Measurements from ENCODE around the gene AMIGO3. TPM values are rescaled to one million over a fixed set of nuclear protein-coding genes. Genes with fewer than 3 reads are reported as not detected.

AMIGO3 gene
- total and polyA plus RNA-seq, 10 of the 15 experiments (the other 5 are each of a cell fraction or from before 2014, with no cell fraction given), result 0.07 to 1.3 (median 0.44) TPM; not detected in 3

DNA sequence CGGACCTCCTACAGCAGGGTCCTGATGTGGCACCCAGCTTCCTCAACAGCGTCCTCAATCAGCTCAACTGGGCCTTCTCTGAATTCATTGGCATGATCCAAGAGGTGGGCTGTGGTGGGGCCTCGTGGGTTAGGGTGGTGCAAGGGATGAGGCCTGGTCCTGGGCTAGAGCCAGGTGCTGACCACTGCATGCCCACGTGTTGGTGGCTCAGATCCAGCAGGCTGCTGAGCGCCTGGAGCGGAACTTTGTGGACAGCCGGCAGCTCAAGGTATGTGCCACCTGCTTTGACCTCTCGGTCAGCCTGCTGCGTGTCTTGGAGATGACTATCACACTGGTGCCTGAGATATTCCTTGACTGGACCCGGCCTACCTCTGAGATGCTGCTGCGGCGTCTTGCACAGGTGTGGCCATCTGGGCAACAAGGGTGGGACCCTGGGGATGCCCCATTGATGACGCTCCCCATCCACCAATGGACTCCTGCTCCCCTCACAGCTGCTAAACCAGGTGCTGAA is 3.8 kb downstream of the AMIGO3 start (continued):
- TF ChIP-seq NR2F1 (conservative IDR thresholded peaks at IDR 0.05), result no peak
- no peak for TF ChIP-seq MTA3 (IDR thresholded peaks at IDR 0.05; ENCODE audit: borderline replicate concordance, low read length)
- no peak for TF ChIP-seq SREBF2 (IDR thresholded peaks at IDR 0.05; ENCODE audit: low read length)
- no peak for TF ChIP-seq NBN (IDR thresholded peaks at IDR 0.05)

DNA sequence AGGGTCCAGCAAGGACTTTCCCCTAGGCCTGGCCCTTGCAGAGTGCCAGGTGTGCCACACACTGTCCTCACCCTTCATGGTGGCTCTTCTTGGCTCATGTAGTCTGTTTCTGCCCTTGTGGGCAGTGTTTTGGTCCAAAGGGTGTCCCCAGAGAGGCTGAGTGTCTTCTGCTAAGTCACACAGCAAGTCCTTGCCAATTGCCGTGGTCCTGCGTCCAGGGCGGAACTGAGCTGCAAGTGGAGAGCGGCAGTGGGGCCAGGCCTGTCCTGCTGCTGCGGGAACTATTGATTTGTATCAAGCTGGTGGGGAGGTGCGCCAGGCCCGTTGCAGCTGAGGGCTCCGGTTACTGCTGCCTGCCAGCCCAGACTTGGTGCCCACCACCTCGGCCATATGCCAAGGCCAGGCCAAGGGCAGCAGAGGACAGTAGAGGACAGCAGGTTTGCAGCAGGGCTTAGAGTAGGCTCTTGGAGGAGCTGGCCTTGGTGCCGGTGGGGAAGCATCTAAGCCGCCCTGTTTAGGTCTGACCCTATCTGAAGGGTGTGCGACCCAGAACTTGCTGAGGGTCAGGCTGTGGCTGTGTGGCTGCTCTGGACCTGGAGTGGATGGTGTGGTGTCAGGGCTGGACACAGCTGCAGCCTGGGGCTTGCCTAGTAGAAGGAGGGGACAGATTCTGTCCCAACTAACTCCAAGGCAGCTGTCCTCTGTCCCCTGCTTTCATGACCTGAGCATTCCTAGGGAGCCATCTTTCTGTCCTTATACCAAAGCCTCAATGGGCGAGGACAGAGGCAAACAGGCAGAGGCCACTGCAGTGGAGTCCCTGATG is 4.5 kb downstream of the AMIGO3 start:
- CTCF ChIA-PET, result no interaction called here
- SMC1A ChIA-PET (ENCODE audit: uncharacterized antibody, unreplicated experiment), result no interaction called here

More for the DNA sequence above, 4.5 kb downstream of the AMIGO3 start:
- WGBS (ENCODE audit: insufficient coverage, insufficient replicate concordance, low lambda C conversion rate, missing lambda C conversion rate), result 76% methylated on average over 13 of the region's 13 CpGs
- Histone ChIP-seq H2AFZ (ENCODE audit: control insufficient read depth, low read depth, low read length) (no peak overlapping the region), H4K20me1 (ENCODE audit: control insufficient read depth, insufficient read depth) (no peaks in the 10 kb centered on the region), H3K79me2 (ENCODE audit: control insufficient read depth, insufficient read depth, low read length) (no peaks in the 10 kb centered on the region), H3K4me3 (no peak overlapping the region), H3K36me3 (ENCODE audit: control insufficient read depth in 2 of 2, insufficient read depth in 2 of 2, low read length in 1 of 2) (no peaks in the 10 kb centered on the region; a peak in 2 of 4 replicates), H3K27ac (ENCODE audit: control insufficient read depth, insufficient read depth) (no peak overlapping the region), H3K4me2 (ENCODE audit: control insufficient read depth, insufficient read depth) (no peak overlapping the region), H3K9ac (ENCODE audit: control insufficient read depth, insufficient read depth, low read length) (no peak overlapping the region), H3K9me3 (replicated peaks; ENCODE audit: control insufficient read depth, insufficient read depth, low read length) (no peaks in the 10 kb centered on the region; the same call in 2 of the 3 replicates), H3K4me1 (ENCODE audit: control insufficient read depth, insufficient read depth, low read length) (peaks cover 6% of the 10 kb centered on the region), H3K27me3 (replicated peaks in 1 of 2; ENCODE audit: control insufficient read depth in 2 of 2, insufficient read depth in 2 of 2, low read length in 1 of 2) (no peaks in the 10 kb centered on the region)
- TF ChIP-seq RCOR1 (conservative IDR thresholded peaks at IDR 0.05; ENCODE audit: low read depth, low read length) (no peak), POLR2A (IDR thresholded peaks at IDR 0.05; ENCODE audit: low read depth, low read length) (peak; percentile 7; the same call in 1 of the 2 replicates)
- no peak for ATAC-seq
- FAIRE-seq, result no peak
- no peak for DNase-seq (ENCODE audit: low read depth, low spot score)
- POLR2A ChIA-PET, result no interaction called here
- RAD21 ChIA-PET (ENCODE audit: unreplicated experiment), result no interaction called here
- in situ Hi-C loops (cut with MboI) (no loop called here), intact Hi-C loops (cut with micrococcal nuclease; ENCODE audit: unreplicated experiment) (no loop called here)
- no TSS peak for BruUV-seq (replicated peaks)

All from GM12878 (cell line).